DMS153 treated with DMSO at 0.1 percent for 48 hours (cell line): ENCODE data around the gene TRAIP.
A peak's percentile ranks its signal among the peaks of the same experiment; 100 is the strongest.
"Not testable (repeated sequence)": the region's sequence is repeated elsewhere in the genome, so short reads cannot be mapped to it uniquely, and the experiment has no call there.

Source experiments
- DNase-seq: peaks from one replicate; lab custom pipeline; 2025; ENCODE audit not compliant: unreplicated experiment; lab: John Stamatoyannopoulos, UW

TRAIP gene

GRCh38 chr3:49792371-49793150 is 63.8 kb downstream of the TRAIP start:
- no peak for DNase-seq

DNA sequence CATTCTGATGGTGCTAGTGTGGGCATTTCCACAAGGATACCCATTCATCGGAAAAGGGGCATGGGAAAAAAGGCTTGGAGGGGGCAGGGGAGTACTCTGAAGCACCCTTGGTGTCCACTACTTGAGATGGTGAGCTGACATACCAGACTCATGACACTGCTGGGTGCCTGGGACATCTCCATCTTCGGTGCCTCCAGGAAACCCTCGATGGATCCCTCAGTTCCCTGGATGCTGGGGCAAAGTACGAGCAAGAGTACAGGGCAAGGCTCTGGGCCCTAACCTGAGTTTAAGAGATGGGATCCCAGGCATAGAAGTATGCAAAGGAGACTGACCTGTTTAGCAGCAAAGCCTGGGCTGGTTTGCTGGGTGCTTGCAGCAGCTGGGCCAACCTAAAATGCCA is 64.8 kb downstream of the TRAIP start:
- DNase-seq, result no peak

DNA sequence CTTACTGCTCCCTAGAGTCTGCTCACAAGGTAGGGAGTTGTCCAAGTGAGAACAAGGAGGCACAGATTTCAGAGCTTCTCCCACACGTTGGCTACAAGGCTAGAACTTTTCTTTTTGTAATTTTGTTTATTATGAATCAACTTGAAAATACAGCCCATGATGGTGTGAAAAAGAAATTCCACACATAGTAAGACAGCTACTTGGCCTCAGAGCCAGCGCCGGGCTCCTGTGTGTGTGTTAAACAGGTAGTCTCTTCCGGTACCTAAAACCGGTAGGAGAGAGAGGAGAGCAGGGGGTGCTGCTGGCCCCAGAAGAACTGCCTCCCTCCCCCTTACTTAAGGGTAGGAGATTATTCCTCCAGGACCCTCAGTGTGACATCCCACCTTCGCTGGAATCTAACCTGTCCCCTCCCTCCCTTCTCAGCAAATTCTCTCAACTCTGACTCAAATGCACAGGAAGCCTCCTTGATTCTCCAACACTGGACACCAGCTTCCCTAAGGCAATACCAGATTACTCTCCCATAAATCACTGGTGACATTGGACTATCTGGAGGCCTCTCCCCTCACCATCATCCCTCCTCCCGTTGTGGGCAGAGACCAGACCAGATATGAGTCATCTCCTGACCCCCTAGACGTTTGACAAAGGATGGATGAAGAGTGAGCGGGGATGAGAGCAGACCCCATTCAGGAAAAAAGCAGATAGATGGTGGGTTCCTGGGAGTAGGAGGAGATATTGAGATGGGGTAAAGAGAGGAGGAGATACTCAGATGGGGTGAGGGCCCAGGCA is 65.5 kb downstream of the TRAIP start:
- DNase-seq, result no peak

- no peak for DNase-seq
Measured at GRCh38 chr3:49788056-49788455, 68.3 kb downstream of the TRAIP start.

- no peak for DNase-seq
Measured at GRCh38 chr3:49787536-49787935, 68.8 kb downstream of the TRAIP start.

GRCh38 chr3:49787182-49787464 is 69.2 kb downstream of the TRAIP start:
- no peak for DNase-seq

- peak; percentile 76 for DNase-seq
Measured at GRCh38 chr3:49786357-49787181, 69.8 kb downstream of the TRAIP start, which contains the start of gene IP6K1. Gene IP6K1 (minus strand): TSS chr3:49786542. CDS start chr3:49748040, 38,502 bp downstream.

DNA sequence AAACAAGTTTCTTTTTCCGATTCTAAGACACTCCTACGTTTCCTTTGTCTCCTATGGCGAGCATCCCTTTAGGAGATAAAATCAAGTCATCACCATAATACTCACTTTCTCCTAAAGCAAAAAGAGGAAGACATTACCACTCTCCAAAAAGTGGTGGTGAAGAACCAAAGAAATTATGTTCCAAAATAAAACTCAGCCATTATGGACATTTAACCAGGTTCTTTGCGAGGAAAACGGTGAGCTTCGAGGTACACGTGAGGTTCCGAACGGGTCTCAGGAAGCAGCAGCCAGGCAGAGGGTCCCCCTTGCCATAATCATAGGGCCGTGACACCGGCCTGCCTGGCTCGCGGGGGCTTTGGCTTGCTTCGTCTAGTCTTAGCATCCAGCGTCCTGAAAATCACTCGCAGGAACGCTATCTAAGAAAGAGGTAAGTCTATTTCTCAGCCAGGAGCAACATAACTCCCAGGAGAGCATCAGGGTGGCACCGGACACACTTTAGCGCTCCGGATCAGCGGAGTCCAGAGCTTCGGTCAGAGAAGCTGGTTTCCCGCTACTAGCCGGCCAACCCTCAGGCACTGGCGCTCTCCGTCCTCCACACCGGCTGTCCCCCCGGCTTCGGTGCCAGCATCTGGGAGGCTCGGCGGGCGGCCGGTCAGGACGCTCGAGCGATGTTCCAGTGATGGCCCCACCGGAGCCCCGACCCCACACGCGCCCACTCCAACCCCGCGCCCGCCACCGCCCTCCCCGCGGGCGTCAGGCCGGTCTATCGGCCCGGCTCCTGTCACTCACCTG is 70.6 kb downstream of the TRAIP start:
- DNase-seq, result no peak

- DNase-seq, result not testable (repeated sequence)
Measured at GRCh38 chr3:49782277-49782676, 74.1 kb downstream of the TRAIP start.

GRCh38 chr3:49781415-49782199 is 74.8 kb downstream of the TRAIP start:
- DNase-seq, result no peak

DNA sequence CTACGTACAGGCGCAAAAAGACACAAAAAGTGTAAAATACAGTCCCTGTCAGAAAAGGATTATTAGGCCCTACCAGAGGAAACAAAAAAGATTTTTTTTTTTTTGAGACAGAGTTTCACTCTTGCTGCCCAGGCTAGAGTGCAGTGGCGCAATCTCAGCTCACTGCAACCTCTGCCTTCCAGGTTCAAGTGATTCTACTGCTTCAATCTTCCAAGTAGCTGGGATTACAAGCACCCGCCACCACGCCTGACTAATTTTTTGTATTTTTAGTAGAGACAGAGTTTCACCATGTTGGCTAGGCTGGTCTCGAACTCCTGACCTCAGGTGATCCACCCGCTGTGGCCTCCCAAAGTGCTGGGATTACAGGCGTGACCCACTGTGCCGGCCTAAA is 75.4 kb downstream of the TRAIP start:
- DNase-seq, result not testable (repeated sequence)

DNA sequence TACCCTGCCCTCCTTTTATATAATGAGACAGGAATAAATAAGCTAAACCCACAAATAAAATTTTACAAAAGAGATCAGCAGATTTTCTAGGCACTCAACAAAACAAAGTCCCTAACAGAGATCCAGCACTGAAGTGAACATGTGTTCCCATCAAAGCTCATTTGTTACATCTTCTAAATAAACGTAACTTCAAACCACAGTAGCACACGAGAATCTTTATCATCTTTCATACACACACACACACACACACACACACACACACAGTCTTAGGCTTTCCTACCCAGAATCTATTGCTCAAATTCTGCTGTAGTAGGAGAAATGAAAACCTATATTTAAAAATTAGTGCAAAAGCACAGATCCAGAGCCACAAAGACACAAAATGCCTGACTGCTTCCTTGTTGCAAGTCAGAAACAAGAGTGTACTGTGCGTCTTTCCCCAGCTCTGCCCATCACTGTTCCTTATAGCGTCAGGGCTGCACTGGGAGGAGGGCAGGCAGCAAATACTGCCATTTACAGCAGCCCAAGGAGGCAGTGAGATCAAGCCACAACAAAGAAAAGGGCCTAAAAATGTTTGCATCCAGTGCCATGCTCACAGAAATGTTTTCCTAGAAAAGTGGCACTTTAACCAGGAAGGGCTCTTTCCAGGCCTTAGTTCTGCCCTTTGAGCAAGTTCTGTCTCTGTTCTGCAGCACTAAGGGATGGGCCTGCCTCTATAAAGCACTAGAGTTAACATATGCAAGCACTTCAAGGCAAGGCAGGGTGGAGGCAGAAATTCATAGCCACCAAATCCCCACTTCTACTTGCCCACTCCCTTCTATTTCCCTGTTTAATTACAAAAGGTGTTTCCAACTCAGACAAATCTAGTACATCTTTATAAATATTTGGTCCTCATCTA is 76.0 kb downstream of the TRAIP start:
- no peak for DNase-seq

DNA sequence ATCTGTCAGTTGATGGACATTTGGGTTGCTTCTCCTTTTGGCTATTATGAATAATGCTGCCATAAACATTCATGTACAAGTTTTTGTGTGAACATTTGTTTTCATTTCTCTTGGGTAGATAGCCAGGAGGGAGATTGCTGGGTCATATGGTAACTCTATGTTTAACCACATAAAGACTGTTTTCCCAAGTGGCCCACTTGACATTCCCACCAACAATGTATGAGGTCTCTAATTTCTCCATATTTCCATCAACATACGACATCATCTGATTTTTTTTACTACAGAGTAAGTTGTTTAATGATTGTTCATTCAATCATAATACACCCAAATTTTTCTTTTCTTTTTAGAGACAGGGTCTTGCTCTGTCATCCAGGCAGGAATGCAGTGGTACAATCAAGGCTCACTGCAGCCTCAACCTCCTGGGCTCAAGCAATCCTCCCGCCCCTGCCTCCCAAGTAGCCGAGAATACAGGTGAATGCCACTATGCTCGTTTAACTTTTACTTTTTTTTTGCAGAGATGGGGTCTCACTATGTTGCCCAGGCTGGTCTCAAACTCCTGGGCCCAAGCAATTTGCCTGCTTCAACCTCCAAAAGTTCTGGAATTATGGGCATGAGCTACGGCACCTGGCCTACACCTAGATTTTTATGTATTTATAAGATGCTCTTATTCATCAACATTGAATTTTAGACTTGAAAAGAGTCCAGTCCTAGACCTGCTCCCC is 76.8 kb downstream of the TRAIP start:
- DNase-seq, result no peak
